CD4-positive, alpha-beta memory T cell (primary cell): ENCODE results near the gene SFT2D2. TPM values are rescaled to one million over a fixed set of nuclear protein-coding genes. Genes with fewer than 3 reads are reported as not detected.

Source experiments
- CTCF ChIA-PET: fragments of 350-600 bp; sonication (Branson Sonifier 250); formaldehyde crosslinking; loops from one replicate; lab custom pipeline; 2021; ENCODE audit warnings: inconsistent platforms; ENCODE audit not compliant: partially characterized antibody; lab: Charles Lee
- POLR2A ChIA-PET: fragments of 350-600 bp; sonication (Branson Sonifier 250); formaldehyde crosslinking; loops from one replicate; lab custom pipeline; 2021; ENCODE audit not compliant: partially characterized antibody; lab: Charles Lee
- DNase-seq, 5 donors: peaks; one replicate each; pipeline versions ENCODE4 v3.0.0 to v3.0.0-alpha.2; 2020 to 2022; ENCODE audit warnings: mixed read lengths in 1 of 5
- H3K27ac ChIP-seq: one replicate; pipeline ENCODE4 v1.7.0; 2013; ENCODE audit warnings: low read depth, low read length
- H3K27me3 ChIP-seq: 2 replicates; pipeline ENCODE4 v1.7.0; 2013; ENCODE audit warnings: mild to moderate bottlenecking, low read length, moderate library complexity; ENCODE audit not compliant: insufficient read depth
- H3K36me3 ChIP-seq: 2 replicates; pipeline ENCODE4 v1.7.0; 2013; ENCODE audit warnings: mild to moderate bottlenecking, low read length, moderate library complexity; ENCODE audit not compliant: insufficient read depth
- H3K4me1 ChIP-seq: 2 replicates; pipeline ENCODE4 v1.7.0; 2013; ENCODE audit warnings: mild to moderate bottlenecking, low read length, moderate library complexity; ENCODE audit not compliant: insufficient read depth
- H3K4me3 ChIP-seq, 2 donors: one replicate each; pipeline ENCODE4 v1.7.0; 2013; ENCODE audit warnings: low read length in 2 of 2, mild to moderate bottlenecking in 1 of 2
- H3K9me3 ChIP-seq, 2 donors: one replicate each; pipeline ENCODE4 v1.7.0; 2013; ENCODE audit warnings: low read length in 2 of 2, control low read depth in 1 of 2; ENCODE audit not compliant: control insufficient read depth in 1 of 2
- H3K27ac Mint-ChIP-seq, 7 donors: one replicate each; pipeline ENCODE4 v1.8.0; 2020 to 2021; ENCODE audit warnings: mixed read lengths in 7 of 7, mild to moderate bottlenecking in 6 of 7, inconsistent platforms in 3 of 7, moderate library complexity in 3 of 7
- H3K27me3 Mint-ChIP-seq, 2 donors: one replicate each; pipeline ENCODE4 v1.8.0; 2020 to 2021; ENCODE audit warnings: mixed read lengths in 2 of 2
- H3K36me3 Mint-ChIP-seq, 2 donors: one replicate each; pipeline ENCODE4 v1.8.0; 2020 to 2021; ENCODE audit warnings: mixed read lengths in 2 of 2, inconsistent platforms in 1 of 2, mild to moderate bottlenecking in 1 of 2
- H3K4me1 Mint-ChIP-seq, 4 donors: one replicate each; pipeline ENCODE4 v1.8.0; 2020 to 2021; ENCODE audit warnings: mixed read lengths in 4 of 4, mild to moderate bottlenecking in 1 of 4
- H3K4me3 Mint-ChIP-seq, 8 donors: one replicate each; pipeline ENCODE4 v1.8.0; 2020 to 2021; ENCODE audit warnings: mixed read lengths in 8 of 8, mild to moderate bottlenecking in 7 of 8, moderate library complexity in 6 of 8, inconsistent platforms in 3 of 8
- H3K9me3 Mint-ChIP-seq, 8 donors: one replicate each; pipeline ENCODE4 v1.8.0; 2020 to 2021; ENCODE audit warnings: mixed read lengths in 8 of 8, mild to moderate bottlenecking in 5 of 8, inconsistent platforms in 3 of 8, moderate library complexity in 1 of 8
- intact Hi-C: fragments of 100-400 bp; cut with micrococcal nuclease; formaldehyde crosslinking; loops from one replicate; pipeline ENCODE4 v1.15.1; 2023
- polyA plus RNA-seq, 2 donors: library from polyadenylated mRNA; unstranded; fragments of 300-500 nt; fragmentation: Illumina TruSeq; gene quantifications; one replicate each; pipeline ENCODE4 v1.2.3, GENCODE V29; 2021
- total RNA-seq, 2 experiments: library from RNA; stranded (reverse); gene quantifications; one replicate each; pipeline ENCODE4 v1.2.3, GENCODE V29; 2021

The SFT2D2 gene
- total and polyA plus RNA-seq, 4 experiments from 2014 or later = 13.6 to 63.2 (median 51.3) TPM

GRCh38 chr1:168271636-168272035 lies 45.8 kb downstream of the SFT2D2 start:
- Mint-ChIP-seq H3K4me3 (no peak overlapping the region), H3K27ac (no peak overlapping the region), H3K9me3 (peaks cover 0 to 10% (median 5%) of the 10 kb centered on the region in 8 donors), H3K27me3 (no peaks in the 10 kb centered on the region), H3K36me3 (peaks cover 8 to 32% of the 10 kb centered on the region in 2 donors), H3K4me1 (peaks cover 0 to 2% (median 0%) of the 10 kb centered on the region in 4 donors)
- Histone ChIP-seq H3K9me3 (no peaks in the 10 kb centered on the region), H3K36me3 (no peaks in the 10 kb centered on the region), H3K27me3 (no peaks in the 10 kb centered on the region), H3K27ac (no peak overlapping the region), H3K4me1 (no peaks in the 10 kb centered on the region), H3K4me3 (no peak overlapping the region)
- no peak for DNase-seq
- ChIA-PET CTCF (no interaction called here), POLR2A (no interaction called here)
- intact Hi-C loops = no loop called here

GRCh38 chr1:168273575-168273974 lies 47.8 kb downstream of the SFT2D2 start:
- intact Hi-C loops = no loop called here
- peaks cover 0 to 17% (median 9%) of the 10 kb centered on the region in 8 donors for H3K9me3 Mint-ChIP-seq
- POLR2A ChIA-PET = no interaction called here

GRCh38 chr1:168279253-168279652 lies 53.4 kb downstream of the SFT2D2 start:
- Mint-ChIP-seq H3K9me3 (peaks cover 0 to 14% (median 9%) of the 10 kb centered on the region in 8 donors), H3K4me3 (no peak overlapping the region), H3K36me3 (peaks cover 8 to 39% of the 10 kb centered on the region in 2 donors), H3K4me1 (peaks cover 0 to 4% (median under 1%) of the 10 kb centered on the region in 4 donors), H3K27me3 (no peaks in the 10 kb centered on the region), H3K27ac (no peak overlapping the region)
- no peaks in the 10 kb centered on the region for H3K36me3 ChIP-seq
- no peak overlapping the region for H3K27ac ChIP-seq
- no peaks in the 10 kb centered on the region for H3K4me1 ChIP-seq
- intact Hi-C loops = no loop called here
- POLR2A ChIA-PET = no interaction called here
- DNase-seq = no peak
- CTCF ChIA-PET = interaction anchor here (1.0 kb wide), 1 partner anchor 64 kb away, joined by 3 read pairs; no protein-coding TSS in a partner anchor
- no peaks in the 10 kb centered on the region for H3K27me3 ChIP-seq
- H3K9me3 ChIP-seq = no peaks in the 10 kb centered on the region
- H3K4me3 ChIP-seq = no peak overlapping the region

More at GRCh38 chr1:168273575-168273974, 47.8 kb downstream of the SFT2D2 start:
- Mint-ChIP-seq H3K4me1 (peaks cover 0 to 2% (median 0%) of the 10 kb centered on the region in 4 donors), H3K36me3 (peaks cover 10 to 38% of the 10 kb centered on the region in 2 donors), H3K4me3 (no peak overlapping the region), H3K27me3 (no peaks in the 10 kb centered on the region), H3K27ac (no peak overlapping the region)
- no peaks in the 10 kb centered on the region for H3K9me3 ChIP-seq
- DNase-seq = no peak
- no peak overlapping the region for H3K4me3 ChIP-seq
- H3K4me1 ChIP-seq = no peaks in the 10 kb centered on the region
- H3K27me3 ChIP-seq = no peaks in the 10 kb centered on the region
- H3K36me3 ChIP-seq = no peaks in the 10 kb centered on the region
- CTCF ChIA-PET = no interaction called here
- H3K27ac ChIP-seq = no peak overlapping the region

GRCh38 chr1:168280296-168280927 lies 54.6 kb downstream of the SFT2D2 start, which contains the start of gene TBX19:
Gene TBX19 (plus strand): TSS chr1:168280877. CDS start chr1:168281091, 214 bp downstream.
- CTCF ChIA-PET = interaction anchor here (1.0 kb wide), 1 partner anchor 63 kb away, joined by 3 read pairs; no protein-coding TSS in a partner anchor

GRCh38 chr1:168281603-168282325 lies 56.0 kb downstream of the SFT2D2 start:
- no peak overlapping the region for H3K4me3 Mint-ChIP-seq
- no peak overlapping the region for H3K27ac Mint-ChIP-seq
- Histone ChIP-seq H3K27ac (no peak overlapping the region), H3K4me3 (no peak overlapping the region), H3K36me3 (no peaks in the 10 kb centered on the region), H3K27me3 (no peaks in the 10 kb centered on the region), H3K4me1 (peaks cover 8% of the 10 kb centered on the region), H3K9me3 (no peaks in the 10 kb centered on the region)
- ChIA-PET POLR2A (no interaction called here), CTCF (interaction anchor here (1.0 kb wide), 1 partner anchor 83 kb away, joined by 3 read pairs; no protein-coding TSS in a partner anchor)
- intact Hi-C loops = no loop called here
- DNase-seq = no peak
- no peaks in the 10 kb centered on the region for H3K27me3 Mint-ChIP-seq
- H3K36me3 Mint-ChIP-seq = peaks cover 6 to 33% of the 10 kb centered on the region in 2 donors
- peaks cover 0 to 8% (median 5%) of the 10 kb centered on the region in 8 donors for H3K9me3 Mint-ChIP-seq
- peaks cover 9 to 21% (median 13%) of the 10 kb centered on the region in 4 donors for H3K4me1 Mint-ChIP-seq

More at GRCh38 chr1:168280296-168280927, 54.6 kb downstream of the SFT2D2 start, which contains the start of gene TBX19:
- Histone ChIP-seq H3K27ac (no peak within 1 kb of the TSS), H3K9me3 (no peaks in the 10 kb centered on the region), H3K4me3 (no peak within 1 kb of the TSS), H3K4me1 (peaks cover 5% of the 10 kb centered on the region), H3K27me3 (no peaks in the 10 kb centered on the region), H3K36me3 (no peaks in the 10 kb centered on the region)
- peaks cover 0 to 14% (median 9%) of the 10 kb centered on the region in 8 donors for H3K9me3 Mint-ChIP-seq
- H3K4me3 Mint-ChIP-seq = no peak within 1 kb of the TSS
- peaks cover 5 to 12% (median 10%) of the 10 kb centered on the region in 4 donors for H3K4me1 Mint-ChIP-seq
- no peak within 1 kb of the TSS for H3K27ac Mint-ChIP-seq
- intact Hi-C loops = no loop called here
- POLR2A ChIA-PET = no interaction called here
- no peaks in the 10 kb centered on the region for H3K27me3 Mint-ChIP-seq
- no peak for DNase-seq
- H3K36me3 Mint-ChIP-seq = peaks cover 8 to 39% of the 10 kb centered on the region in 2 donors

GRCh38 chr1:168285521-168285790 lies 59.7 kb downstream of the SFT2D2 start:
- peaks cover 0 to 3% (median 0%) of the 10 kb centered on the region in 8 donors for H3K9me3 Mint-ChIP-seq
- H3K4me3 Mint-ChIP-seq = no peak overlapping the region
- Histone ChIP-seq H3K27me3 (no peaks in the 10 kb centered on the region), H3K27ac (no peak overlapping the region), H3K36me3 (no peaks in the 10 kb centered on the region), H3K4me3 (no peak overlapping the region), H3K9me3 (no peaks in the 10 kb centered on the region), H3K4me1 (peaks cover 8% of the 10 kb centered on the region)
- CTCF ChIA-PET = no interaction called here
- peaks cover 11 to 23% (median 14%) of the 10 kb centered on the region in 4 donors for H3K4me1 Mint-ChIP-seq
- H3K27ac Mint-ChIP-seq = peak overlapping the region in 2 of 7 donors; percentile 4 to 29
- intact Hi-C loops = no loop called here
- POLR2A ChIA-PET = no interaction called here
- peaks cover 3 to 14% of the 10 kb centered on the region in 2 donors for H3K36me3 Mint-ChIP-seq
- no peaks in the 10 kb centered on the region for H3K27me3 Mint-ChIP-seq
- DNase-seq = peak in 1 of 5 donors; percentile 1
